Caco-2 (cell line): Measurements from ENCODE around the gene SEC14L5. TPM values are rescaled to one million over a fixed set of nuclear protein-coding genes. Genes with fewer than 3 reads are reported as not detected.

Experiments used
- BruUV-seq: library from RNA; stranded (reverse); fragments of 400-500 nt; replicated peaks from 2 replicates; lab custom pipeline; 2021; lab: Mats Ljungman, UMichigan
- CTCF ChIA-PET: fragments of 300-600 bp; sonication (Branson Sonifier 250); formaldehyde crosslinking; loops from one replicate; lab custom pipeline; 2022; ENCODE audit warnings: antibody characterized with exemption; lab: Charles Lee
- POLR2A ChIA-PET: fragments of 300-600 bp; sonication (Branson Sonifier 250); formaldehyde crosslinking; loops from one replicate; lab custom pipeline; 2022; ENCODE audit warnings: antibody characterized with exemption; lab: Charles Lee
- DNase-seq, 2 experiments: peaks; one replicate each; pipeline versions ENCODE4 v3.0.0 to v3.0.0-alpha.2; 2020 to 2022
- H3K27me3 ChIP-seq: replicated peaks from 2 replicates; pipeline ENCODE4 v1.6.0; 2011; ENCODE audit warnings: low read length; ENCODE audit not compliant: control insufficient read depth, insufficient read depth
- H3K36me3 ChIP-seq: 2 replicates; pipeline ENCODE4 v1.5.1; 2011; ENCODE audit warnings: low read length; ENCODE audit not compliant: control insufficient read depth, insufficient read depth
- H3K4me1 ChIP-seq: fragments of 250-450 bp; sonication (Bioruptor Pico); 2 replicates; pipeline ENCODE4 v1.5.1; 2020; ENCODE audit warnings: mild to moderate bottlenecking
- H3K4me3 ChIP-seq: 2 replicates; pipeline ENCODE4 v1.5.1; 2011; ENCODE audit warnings: low read depth, mild to moderate bottlenecking, control low read depth, low read length
- H3K9me3 ChIP-seq: fragments of 250-450 bp; sonication (Bioruptor Pico); 2 replicates; pipeline ENCODE4 v1.5.1; 2020; ENCODE audit warnings: mild to moderate bottlenecking, moderate library complexity
- H3K27ac Mint-ChIP-seq: one replicate; pipeline ENCODE4 v1.8.0; 2022; ENCODE audit warnings: mixed read lengths; ENCODE audit not compliant: unreplicated experiment
- H3K27me3 Mint-ChIP-seq: one replicate; pipeline ENCODE4 v1.8.0; 2022; ENCODE audit warnings: mixed read lengths; ENCODE audit not compliant: insufficient read depth, unreplicated experiment
- H3K36me3 Mint-ChIP-seq: one replicate; pipeline ENCODE4 v1.8.0; 2022; ENCODE audit warnings: mild to moderate bottlenecking, mixed read lengths; ENCODE audit not compliant: insufficient read depth, unreplicated experiment
- H3K4me1 Mint-ChIP-seq: one replicate; pipeline ENCODE4 v1.8.0; 2022; ENCODE audit warnings: low read depth, mixed read lengths; ENCODE audit not compliant: unreplicated experiment
- H3K4me3 Mint-ChIP-seq: one replicate; pipeline ENCODE4 v1.8.0; 2022; ENCODE audit warnings: mild to moderate bottlenecking, moderate library complexity, mixed read lengths; ENCODE audit not compliant: unreplicated experiment
- H3K9me3 Mint-ChIP-seq: one replicate; pipeline ENCODE4 v1.8.0; 2022; ENCODE audit warnings: mixed read lengths; ENCODE audit not compliant: unreplicated experiment
- CTCF ChIP-seq, 2 experiments: fragments of 200-600 bp in 1 of 2; IDR thresholded peaks; 1 replicate in 1 of 2; 2 replicates in 1 of 2; pipeline versions ENCODE4 v1.5.1 to v1.8.0; 2011 to 2022; ENCODE audit warnings: antibody characterized with exemption in 1 of 2, control low read depth in 1 of 2, inconsistent platforms in 1 of 2, low read depth in 1 of 2, low read length in 1 of 2, mild to moderate bottlenecking in 1 of 2, moderate library complexity in 1 of 2; ENCODE audit not compliant: insufficient read depth in 1 of 2, severe bottlenecking in 1 of 2, unreplicated experiment in 1 of 2
- intact Hi-C: fragments of 100-400 bp; cut with micrococcal nuclease; formaldehyde crosslinking; loops from one replicate; pipeline ENCODE4 v1.10.0; 2022; ENCODE audit not compliant: unreplicated experiment
- total RNA-seq: library from RNA; stranded (reverse); gene quantifications from 2 replicates; pipeline ENCODE4 v1.2.3, GENCODE V29; 2022

The SEC14L5 gene
- total RNA-seq, 1 experiment from 2014 or later: 0.14 TPM

DNA sequence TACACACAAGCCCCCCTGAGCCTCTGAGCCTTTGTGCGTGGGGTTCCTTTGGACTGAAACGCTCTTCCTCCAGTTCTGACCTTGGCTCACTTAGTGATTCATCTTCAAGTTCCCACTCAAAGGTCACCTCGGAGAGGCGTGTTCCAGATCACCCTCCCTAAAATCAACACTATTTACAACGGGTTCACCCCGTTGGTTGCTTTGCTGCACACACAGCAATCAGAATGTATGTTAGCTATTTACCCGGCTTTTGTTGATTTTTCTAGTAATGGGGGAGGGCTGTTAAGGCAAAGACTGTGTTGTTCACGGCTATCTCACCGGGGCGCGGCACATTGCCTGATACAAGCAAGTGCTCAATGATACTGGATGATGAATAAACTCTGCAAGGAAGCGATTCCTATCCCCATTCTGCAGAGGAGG is 74.6 kb downstream of the SEC14L5 start:
- Histone ChIP-seq H3K9me3 (no peaks in the 10 kb centered on the region), H3K36me3 (no peaks in the 10 kb centered on the region), H3K4me3 (peak overlapping the region; percentile 96), H3K27me3 (no peaks in the 10 kb centered on the region), H3K4me1 (peaks cover 23% of the 10 kb centered on the region)
- intact Hi-C loops: loop anchor here (10.0 kb wide), 1 partner anchor 62 kb away; the partner anchor contains the start of gene EEF2KMT
- ChIA-PET POLR2A (interaction anchor here (0.6 kb wide), 1 partner anchor 75 kb away, joined by 3 read pairs; no protein-coding TSS in a partner anchor), CTCF (no interaction called here)
- no TSS peak for BruUV-seq
- Mint-ChIP-seq H3K9me3 (no peaks in the 10 kb centered on the region), H3K36me3 (peaks cover 25% of the 10 kb centered on the region), H3K27ac (peak overlapping the region; percentile 44), H3K4me3 (peak overlapping the region; percentile 68), H3K27me3 (no peaks in the 10 kb centered on the region), H3K4me1 (peaks cover 36% of the 10 kb centered on the region)
- DNase-seq: peak in 1 of 2 experiments; percentile 13
- no peak for TF ChIP-seq CTCF (IDR thresholded peaks at IDR 0.05; ENCODE audit: insufficient read depth in 1 of 2, low read depth in 1 of 2, low read length in 1 of 2, severe bottlenecking in 1 of 2, unreplicated experiment in 1 of 2)

DNA sequence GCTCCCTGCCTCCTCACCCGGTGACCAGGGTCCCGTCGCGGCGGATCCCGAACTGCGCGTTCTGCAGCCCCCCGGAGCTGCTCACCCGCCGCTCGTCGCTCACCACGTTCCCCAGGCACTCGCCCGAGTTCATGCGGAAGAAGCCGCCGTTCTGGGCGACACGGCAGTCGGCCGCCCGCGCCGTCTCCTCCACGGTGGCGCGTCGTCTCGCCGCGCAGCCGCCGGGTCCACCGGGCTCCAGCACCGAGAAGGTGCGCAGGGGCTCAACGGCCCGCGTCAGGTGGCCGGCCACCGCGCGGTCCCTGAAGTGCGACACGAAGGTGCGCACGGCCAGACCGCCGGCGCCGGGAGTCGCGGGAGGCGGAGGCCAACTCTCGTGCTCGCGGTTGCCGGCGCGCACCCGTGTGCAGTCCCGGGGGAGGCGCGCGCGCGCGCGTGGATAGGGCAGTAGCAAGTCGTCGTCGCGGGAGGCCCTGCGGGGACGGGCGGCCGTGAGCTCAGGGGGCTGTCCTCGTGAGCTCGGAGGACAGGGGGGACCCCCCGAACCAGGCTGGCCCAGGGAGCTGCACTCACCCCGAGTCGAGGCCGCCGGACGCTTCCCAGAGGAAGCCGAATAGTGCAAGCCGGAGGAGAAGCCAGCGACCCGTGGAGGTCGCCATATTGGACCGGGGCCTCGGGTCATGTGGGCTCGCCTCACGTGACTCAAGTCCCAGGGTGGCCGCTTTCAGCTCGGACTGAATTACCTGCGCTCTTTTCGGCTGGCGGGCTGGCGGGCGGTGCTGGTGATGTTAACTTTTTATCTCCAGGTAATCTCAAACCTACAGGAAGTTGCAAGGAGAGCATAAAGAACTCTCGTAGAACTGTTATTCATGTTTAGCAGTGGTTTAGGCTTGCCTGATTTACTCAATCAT is 75.4 kb downstream of the SEC14L5 start, which contains the start of gene NAGPA:
Gene NAGPA (minus strand): TSS at position 680 of the 911 bp plus-strand sequence. CDS start 21 bp downstream, at position 659.
- peaks cover 23% of the 10 kb centered on the region for H3K4me1 ChIP-seq
- Mint-ChIP-seq H3K4me1 (peaks cover 36% of the 10 kb centered on the region), H3K4me3 (peak within 1 kb of the TSS; percentile 68), H3K27ac (peak within 1 kb of the TSS; percentile 95), H3K27me3 (no peaks in the 10 kb centered on the region), H3K36me3 (peaks cover 25% of the 10 kb centered on the region), H3K9me3 (no peaks in the 10 kb centered on the region)
- ChIA-PET CTCF (interaction anchor here (0.8 kb wide), 1 partner anchor 9 kb away, joined by 3 read pairs; no protein-coding TSS in a partner anchor), POLR2A (interaction anchor here (0.6 kb wide), 1 partner anchor 74 kb away, joined by 3 read pairs; no protein-coding TSS in a partner anchor)
- TF ChIP-seq CTCF (IDR thresholded peaks at IDR 0.05; ENCODE audit: insufficient read depth in 1 of 2, low read depth in 1 of 2, low read length in 1 of 2, severe bottlenecking in 1 of 2, unreplicated experiment in 1 of 2): peak in 1 of 2 experiments; percentile 8
- TSS peak; percentile 28 for BruUV-seq
- DNase-seq: peak; percentile 86 to 88
- H3K9me3 ChIP-seq: no peaks in the 10 kb centered on the region
- peak within 1 kb of the TSS; percentile 96 for H3K4me3 ChIP-seq
- H3K27me3 ChIP-seq: no peaks in the 10 kb centered on the region
- intact Hi-C loops: loop anchor here (10.0 kb wide), 1 partner anchor 61 kb away; the partner anchor contains the start of gene EEF2KMT
- H3K36me3 ChIP-seq: no peaks in the 10 kb centered on the region

GRCh38 chr16:5034167-5034523 is 76.0 kb downstream of the SEC14L5 start:
- H3K4me1 Mint-ChIP-seq: peaks cover 36% of the 10 kb centered on the region
- TSS peak; percentile 72 for BruUV-seq
- no peaks in the 10 kb centered on the region for H3K27me3 ChIP-seq
- no peaks in the 10 kb centered on the region for H3K9me3 Mint-ChIP-seq
- DNase-seq: no peak
- H3K27me3 Mint-ChIP-seq: no peaks in the 10 kb centered on the region
- peak overlapping the region; percentile 95 for H3K27ac Mint-ChIP-seq
- intact Hi-C loops: loop anchor here (10.0 kb wide), 1 partner anchor 61 kb away; the partner anchor contains the start of gene EEF2KMT
- no peak for TF ChIP-seq CTCF (IDR thresholded peaks at IDR 0.05; ENCODE audit: insufficient read depth in 1 of 2, low read depth in 1 of 2, low read length in 1 of 2, severe bottlenecking in 1 of 2, unreplicated experiment in 1 of 2)
- peak overlapping the region; percentile 68 for H3K4me3 Mint-ChIP-seq
- H3K4me3 ChIP-seq: peak overlapping the region; percentile 96
- ChIA-PET CTCF (interaction anchor here (0.8 kb wide), 1 partner anchor 9 kb away, joined by 3 read pairs; no protein-coding TSS in a partner anchor), POLR2A (no interaction called here)
- peaks cover 25% of the 10 kb centered on the region for H3K36me3 Mint-ChIP-seq
- peaks cover 23% of the 10 kb centered on the region for H3K4me1 ChIP-seq
- no peaks in the 10 kb centered on the region for H3K36me3 ChIP-seq
- no peaks in the 10 kb centered on the region for H3K9me3 ChIP-seq
